ENCODE data around the gene JPT2.
A peak's percentile ranks its signal among the peaks of the same experiment; 100 is the strongest.

Gene JPT2

GRCh38 chr16:1724491-1724890, 46.4 kb downstream of the JPT2 start:
- H2BK120ac ChIP-seq (ENCODE audit: low read depth, low read length): no peak overlapping the region
- H3K4me3 ChIP-seq (ENCODE audit: low read length in 2 of 2): no peak overlapping the region
- H2BK15ac ChIP-seq (ENCODE audit: low read length): no peak overlapping the region

GRCh38 chr16:1726661-1727502, 48.8 kb downstream of the JPT2 start:
- Histone ChIP-seq H3K27ac (replicated peaks; ENCODE audit: low read length) (no peak overlapping the region), H4K8ac (ENCODE audit: low read depth, low read length) (no peak overlapping the region), H3K23ac (ENCODE audit: low read depth, low read length, poor library complexity) (peak overlapping the region; percentile 60), H3K27me3 (ENCODE audit: control insufficient read depth in 3 of 3, insufficient read depth in 3 of 3, low read depth in 1 of 3, low read length in 3 of 3) (no peaks in the 10 kb centered on the region), H3K4me1 (ENCODE audit: control insufficient read depth in 2 of 2, insufficient read depth in 1 of 2, low read depth in 1 of 2, low read length in 2 of 2) (no peaks in the 10 kb centered on the region), H2BK5ac (ENCODE audit: low read length) (no peak overlapping the region), H3K4me3 (ENCODE audit: low read length in 2 of 2) (peak overlapping the region in 1 of 2 donors; percentile 50), H2BK12ac (ENCODE audit: low read length) (no peak overlapping the region), H3K4ac (ENCODE audit: low read length) (no peak overlapping the region), H3K4me2 (ENCODE audit: insufficient read depth, low read length, poor library complexity, severe bottlenecking) (no peak overlapping the region), H2BK15ac (ENCODE audit: low read length) (no peak overlapping the region), H4K91ac (ENCODE audit: low read depth, low read length, poor library complexity) (no peak overlapping the region), H3K9ac (ENCODE audit: low read depth, low read length, poor library complexity) (peak overlapping the region; percentile 27), H3K9me3 (replicated peaks in 1 of 2; ENCODE audit: control insufficient read depth in 2 of 2, insufficient read depth in 1 of 2, low read depth in 1 of 2, low read length in 2 of 2) (peaks cover 0 to 2% of the 10 kb centered on the region in 2 donors), H3K18ac (ENCODE audit: low read length) (no peak overlapping the region), H3K79me1 (ENCODE audit: low read depth, low read length) (peaks cover 8% of the 10 kb centered on the region), H3K14ac (ENCODE audit: low read length) (no peak overlapping the region), H2AK5ac (ENCODE audit: low read depth, low read length) (no peak overlapping the region), H2BK120ac (ENCODE audit: low read depth, low read length) (no peak overlapping the region), H2AFZ (ENCODE audit: low read length) (no peak overlapping the region), H3K36me3 (replicated peaks in 1 of 2; ENCODE audit: control insufficient read depth in 2 of 2, insufficient read depth in 2 of 2, low read length in 2 of 2) (peaks cover 28 to 61% of the 10 kb centered on the region in 2 donors)
- DNase-seq (ENCODE audit: low spot score): no peak
- no CpG with 5 or more reads among the region's 32 CpGs for WGBS, 2 donors (ENCODE audit: extremely low coverage in 2 of 2, insufficient read length in 2 of 2, insufficient replicate concordance in 1 of 2)

More at GRCh38 chr16:1724491-1724890, 46.4 kb downstream of the JPT2 start:
- WGBS, 2 donors (ENCODE audit: extremely low coverage in 2 of 2, insufficient read length in 2 of 2, insufficient replicate concordance in 1 of 2): no CpG with 5 or more reads among the region's 12 CpGs
- H2BK12ac ChIP-seq (ENCODE audit: low read length): no peak overlapping the region
- no peak overlapping the region for H3K4ac ChIP-seq (ENCODE audit: low read length)
- no peak for DNase-seq (ENCODE audit: low spot score)
- no peak overlapping the region for H2AFZ ChIP-seq (ENCODE audit: low read length)
- H3K4me2 ChIP-seq (ENCODE audit: insufficient read depth, low read length, poor library complexity, severe bottlenecking): no peak overlapping the region
- no peak overlapping the region for H3K27ac ChIP-seq (replicated peaks; ENCODE audit: low read length)
- peaks cover 8% of the 10 kb centered on the region for H3K79me1 ChIP-seq (ENCODE audit: low read depth, low read length)
- H3K18ac ChIP-seq (ENCODE audit: low read length): no peak overlapping the region
- H3K27me3 ChIP-seq (ENCODE audit: control insufficient read depth in 3 of 3, insufficient read depth in 3 of 3, low read depth in 1 of 3, low read length in 3 of 3): no peaks in the 10 kb centered on the region
- no peak overlapping the region for H3K14ac ChIP-seq (ENCODE audit: low read length)
- no peak overlapping the region for H4K8ac ChIP-seq (ENCODE audit: low read depth, low read length)
- H3K9ac ChIP-seq (ENCODE audit: low read depth, low read length, poor library complexity): no peak overlapping the region
- peaks cover 0 to 2% of the 10 kb centered on the region in 2 donors for H3K9me3 ChIP-seq (replicated peaks in 1 of 2; ENCODE audit: control insufficient read depth in 2 of 2, insufficient read depth in 1 of 2, low read depth in 1 of 2, low read length in 2 of 2)
- H3K36me3 ChIP-seq (replicated peaks in 1 of 2; ENCODE audit: control insufficient read depth in 2 of 2, insufficient read depth in 2 of 2, low read length in 2 of 2): peaks cover 25 to 44% of the 10 kb centered on the region in 2 donors
- H4K91ac ChIP-seq (ENCODE audit: low read depth, low read length, poor library complexity): no peak overlapping the region
- H2BK5ac ChIP-seq (ENCODE audit: low read length): no peak overlapping the region
- H2AK5ac ChIP-seq (ENCODE audit: low read depth, low read length): no peak overlapping the region
- H3K4me1 ChIP-seq (ENCODE audit: control insufficient read depth in 2 of 2, insufficient read depth in 1 of 2, low read depth in 1 of 2, low read length in 2 of 2): no peaks in the 10 kb centered on the region
- no peak overlapping the region for H3K23ac ChIP-seq (ENCODE audit: low read depth, low read length, poor library complexity)

- Histone ChIP-seq H3K4me2 (ENCODE audit: insufficient read depth, low read length, poor library complexity, severe bottlenecking) (no peak overlapping the region), H3K4ac (ENCODE audit: low read length) (no peak overlapping the region), H3K27ac (replicated peaks; ENCODE audit: low read length) (no peak overlapping the region), H3K27me3 (ENCODE audit: control insufficient read depth in 3 of 3, insufficient read depth in 3 of 3, low read depth in 1 of 3, low read length in 3 of 3) (no peaks in the 10 kb centered on the region), H3K79me1 (ENCODE audit: low read depth, low read length) (peaks cover 8% of the 10 kb centered on the region), H4K8ac (ENCODE audit: low read depth, low read length) (no peak overlapping the region), H2BK12ac (ENCODE audit: low read length) (no peak overlapping the region), H2BK5ac (ENCODE audit: low read length) (no peak overlapping the region), H3K9me3 (replicated peaks in 1 of 2; ENCODE audit: control insufficient read depth in 2 of 2, insufficient read depth in 1 of 2, low read depth in 1 of 2, low read length in 2 of 2) (peaks cover 0 to 2% of the 10 kb centered on the region in 2 donors), H4K91ac (ENCODE audit: low read depth, low read length, poor library complexity) (no peak overlapping the region), H2BK120ac (ENCODE audit: low read depth, low read length) (no peak overlapping the region), H3K18ac (ENCODE audit: low read length) (no peak overlapping the region), H3K4me3 (ENCODE audit: low read length in 2 of 2) (peak overlapping the region in 1 of 2 donors; percentile 29), H3K23ac (ENCODE audit: low read depth, low read length, poor library complexity) (peak overlapping the region; percentile 65), H2BK15ac (ENCODE audit: low read length) (no peak overlapping the region), H3K36me3 (replicated peaks in 1 of 2; ENCODE audit: control insufficient read depth in 2 of 2, insufficient read depth in 2 of 2, low read length in 2 of 2) (peaks cover 35 to 72% of the 10 kb centered on the region in 2 donors), H2AK5ac (ENCODE audit: low read depth, low read length) (no peak overlapping the region), H3K14ac (ENCODE audit: low read length) (peak overlapping the region; percentile 47), H2AFZ (ENCODE audit: low read length) (no peak overlapping the region), H3K4me1 (ENCODE audit: control insufficient read depth in 2 of 2, insufficient read depth in 1 of 2, low read depth in 1 of 2, low read length in 2 of 2) (no peaks in the 10 kb centered on the region), H3K9ac (ENCODE audit: low read depth, low read length, poor library complexity) (peak overlapping the region; percentile 72)
- no peak for DNase-seq (ENCODE audit: low spot score)
- no CpG with 5 or more reads among the region's 37 CpGs for WGBS, 2 donors (ENCODE audit: extremely low coverage in 2 of 2, insufficient read length in 2 of 2, insufficient replicate concordance in 1 of 2)
These were observed 49.9 kb downstream of the JPT2 start for GRCh38 chr16:1727651-1728624.
